Body of pancreas (tissue), 4 donors: ENCODE results near the gene UGT2B17.

Experiments
- POLR2A ChIP-seq, 3 donors: fragments of 450-650 bp; IDR thresholded peaks; one replicate each; pipeline ENCODE4 v1.6.1; 2016; ENCODE audit warnings: antibody characterized with exemption in 3 of 3, mild to moderate bottlenecking in 2 of 3
- TF ChIP-seq, protein P1 (sequence below), 7 experiments: fragments of 450-650 bp in 4 of 7; fragments of 200-600 bp in 3 of 7; sonication (generic) in 3 of 7; IDR thresholded peaks; one replicate each; pipeline ENCODE4 v1.5.1; 2016 to 2019; ENCODE audit warnings: antibody characterized with exemption in 7 of 7

DNA sequence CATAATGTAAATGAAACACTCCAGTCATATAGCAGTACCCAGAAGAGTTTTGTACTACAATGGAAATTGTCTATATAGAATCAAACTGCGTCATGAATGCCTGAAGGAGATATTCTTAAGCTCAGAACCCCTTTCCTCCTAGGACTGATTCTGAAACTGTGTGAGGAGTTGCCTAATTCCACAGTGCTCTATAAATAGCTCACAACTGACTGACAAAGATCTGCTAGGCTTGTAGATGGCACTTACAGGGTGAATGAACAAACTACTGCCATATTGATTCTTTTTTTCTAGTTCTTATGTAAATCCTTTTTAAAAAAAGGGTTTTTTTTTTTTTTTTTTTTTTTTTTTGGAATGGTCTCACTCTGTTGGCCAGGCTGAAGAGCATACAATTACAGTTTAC is 30.1 kb upstream of the UGT2B17 start:
- TF ChIP-seq, protein P1, sequence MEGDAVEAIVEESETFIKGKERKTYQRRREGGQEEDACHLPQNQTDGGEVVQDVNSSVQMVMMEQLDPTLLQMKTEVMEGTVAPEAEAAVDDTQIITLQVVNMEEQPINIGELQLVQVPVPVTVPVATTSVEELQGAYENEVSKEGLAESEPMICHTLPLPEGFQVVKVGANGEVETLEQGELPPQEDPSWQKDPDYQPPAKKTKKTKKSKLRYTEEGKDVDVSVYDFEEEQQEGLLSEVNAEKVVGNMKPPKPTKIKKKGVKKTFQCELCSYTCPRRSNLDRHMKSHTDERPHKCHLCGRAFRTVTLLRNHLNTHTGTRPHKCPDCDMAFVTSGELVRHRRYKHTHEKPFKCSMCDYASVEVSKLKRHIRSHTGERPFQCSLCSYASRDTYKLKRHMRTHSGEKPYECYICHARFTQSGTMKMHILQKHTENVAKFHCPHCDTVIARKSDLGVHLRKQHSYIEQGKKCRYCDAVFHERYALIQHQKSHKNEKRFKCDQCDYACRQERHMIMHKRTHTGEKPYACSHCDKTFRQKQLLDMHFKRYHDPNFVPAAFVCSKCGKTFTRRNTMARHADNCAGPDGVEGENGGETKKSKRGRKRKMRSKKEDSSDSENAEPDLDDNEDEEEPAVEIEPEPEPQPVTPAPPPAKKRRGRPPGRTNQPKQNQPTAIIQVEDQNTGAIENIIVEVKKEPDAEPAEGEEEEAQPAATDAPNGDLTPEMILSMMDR (IDR thresholded peaks at IDR 0.05): no peak
- no peak for TF ChIP-seq POLR2A (IDR thresholded peaks at IDR 0.05)
